Loucy (cell line): ENCODE results near the gene CLK4.

Experiments
- H2AFZ ChIP-seq: fragments of 200-600 bp; sonication (generic); 2 replicates; pipeline ENCODE4 v1.6.0; 2016; ENCODE audit warnings: antibody characterized with exemption, mild to moderate bottlenecking, low read length, moderate library complexity
- H3F3A ChIP-seq: fragments of 200-600 bp; 2 replicates; pipeline ENCODE4 v1.6.0; 2016; ENCODE audit warnings: antibody characterized with exemption, low read depth, mild to moderate bottlenecking
- H3K27me3 ChIP-seq: fragments of 200-600 bp; sonication (generic); 2 replicates; pipeline ENCODE4 v1.6.1; 2014; ENCODE audit warnings: low read length, mild to moderate bottlenecking; ENCODE audit not compliant: insufficient read depth, poor library complexity, severe bottlenecking
- H3K36me3 ChIP-seq: fragments of 200-600 bp; sonication (generic); 2 replicates; pipeline ENCODE4 v1.6.1; 2016; ENCODE audit warnings: low read length; ENCODE audit not compliant: insufficient read depth
- H3K4me1 ChIP-seq: fragments of 200-600 bp; sonication (generic); 2 replicates; pipeline ENCODE4 v1.5.1; 2014; ENCODE audit warnings: low read length, mild to moderate bottlenecking; ENCODE audit not compliant: insufficient read depth, poor library complexity, severe bottlenecking
- H3K4me2 ChIP-seq: fragments of 200-600 bp; sonication (generic); 2 replicates; pipeline ENCODE4 v1.6.0; 2014; ENCODE audit warnings: antibody characterized with exemption, low read length, low read depth, mild to moderate bottlenecking; ENCODE audit not compliant: poor library complexity, severe bottlenecking
- H3K4me3 ChIP-seq: fragments of 200-600 bp; sonication (generic); 2 replicates; pipeline ENCODE4 v1.5.1; 2014; ENCODE audit warnings: low read length, mild to moderate bottlenecking, mixed read lengths; ENCODE audit not compliant: poor library complexity, severe bottlenecking
- H3K79me2 ChIP-seq: fragments of 200-600 bp; sonication (generic); 2 replicates; pipeline ENCODE4 v1.6.1; 2014; ENCODE audit warnings: low read length; ENCODE audit not compliant: insufficient read depth
- H3K9ac ChIP-seq: fragments of 200-600 bp; sonication (generic); 2 replicates; pipeline ENCODE4 v1.6.0; 2014; ENCODE audit warnings: mild to moderate bottlenecking, low read depth, low read length, moderate library complexity; ENCODE audit not compliant: poor library complexity, severe bottlenecking
- H3K9me2 ChIP-seq: fragments of 200-600 bp; sonication (generic); replicated peaks from 2 replicates; pipeline ENCODE4 v1.6.1; 2016; ENCODE audit warnings: low read depth, low read length, mixed read lengths
- H3K9me3 ChIP-seq: fragments of 200-600 bp; sonication (generic); 2 replicates; pipeline ENCODE4 v1.6.1; 2014; ENCODE audit warnings: mild to moderate bottlenecking, antibody characterized with exemption, low read length, low read depth; ENCODE audit not compliant: insufficient read depth
- H4K20me1 ChIP-seq: fragments of 200-600 bp; sonication (generic); 2 replicates; pipeline ENCODE4 v1.6.0; 2014; ENCODE audit warnings: antibody characterized with exemption, low read length, mild to moderate bottlenecking; ENCODE audit not compliant: insufficient read depth, poor library complexity, severe bottlenecking
- CTCF ChIP-seq: fragments of 200-600 bp; sonication (generic); conservative IDR thresholded peaks from 2 replicates; pipeline ENCODE4 v1.5.1; 2014; ENCODE audit warnings: mild to moderate bottlenecking, antibody characterized with exemption, low read length
- EZH2phosphoT487 ChIP-seq: fragments of 200-600 bp; IDR thresholded peaks from 2 replicates; pipeline ENCODE4 v1.6.1; 2018; ENCODE audit warnings: antibody characterized with exemption, mild to moderate bottlenecking, moderate library complexity, borderline replicate concordance

CLK4 gene

DNA sequence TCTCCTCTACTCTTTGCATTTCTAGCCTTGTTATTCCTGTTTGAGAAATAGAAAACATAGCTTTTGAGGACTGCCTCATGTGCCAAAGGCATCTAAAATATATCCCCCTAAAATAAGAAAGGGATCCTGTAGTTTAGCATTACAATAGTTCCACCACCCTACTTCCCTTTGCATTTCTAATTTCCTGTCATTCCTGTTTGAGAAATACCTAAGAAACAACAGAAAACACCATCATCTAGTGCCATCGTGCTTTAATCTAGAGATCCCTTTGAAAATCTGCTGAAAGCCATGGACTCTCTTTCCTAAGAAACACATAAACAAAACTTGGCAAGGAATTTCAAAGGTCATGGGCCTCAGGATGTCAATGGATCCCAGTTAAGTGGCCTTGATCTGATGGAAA, 7.5 kb downstream of the CLK4 start:
- no peak overlapping the region for H2AFZ ChIP-seq
- no peak overlapping the region for H3K4me2 ChIP-seq
- H3K79me2 ChIP-seq, result peaks cover 27% of the 10 kb centered on the region
- H3F3A ChIP-seq, result no peaks in the 10 kb centered on the region
- H4K20me1 ChIP-seq, result peaks cover 9% of the 10 kb centered on the region
- no peak overlapping the region for H3K4me3 ChIP-seq
- peaks cover 27% of the 10 kb centered on the region; the same call in 1 of the 2 replicates for H3K36me3 ChIP-seq
- no peaks in the 10 kb centered on the region for H3K27me3 ChIP-seq
- peaks cover 22% of the 10 kb centered on the region for H3K4me1 ChIP-seq
- no peaks in the 10 kb centered on the region for H3K9me2 ChIP-seq
- no peak overlapping the region for H3K9ac ChIP-seq
- H3K9me3 ChIP-seq, result no peaks in the 10 kb centered on the region
- TF ChIP-seq EZH2phosphoT487, result no peak
- no peak for TF ChIP-seq CTCF

- H2AFZ ChIP-seq, result no peak overlapping the region
- no peaks in the 10 kb centered on the region for H4K20me1 ChIP-seq
- peaks cover 42% of the 10 kb centered on the region; the same call in 1 of the 2 replicates for H3K36me3 ChIP-seq
Observed at GRCh38 chr5:178612299-178612698, 14.6 kb downstream of the CLK4 start.

GRCh38 chr5:178606269-178606668, 20.6 kb downstream of the CLK4 start:
- Histone ChIP-seq H3K9me3 (no peaks in the 10 kb centered on the region), H3K4me1 (no peaks in the 10 kb centered on the region), H4K20me1 (no peaks in the 10 kb centered on the region), H3K36me3 (peaks cover 47% of the 10 kb centered on the region; the same call in 1 of the 2 replicates), H3K9me2 (no peaks in the 10 kb centered on the region), H2AFZ (no peak overlapping the region), H3K27me3 (no peaks in the 10 kb centered on the region), H3K4me3 (no peak overlapping the region), H3K4me2 (no peak overlapping the region), H3K79me2 (no peaks in the 10 kb centered on the region), H3K9ac (no peak overlapping the region), H3F3A (no peaks in the 10 kb centered on the region)
- TF ChIP-seq CTCF (no peak), EZH2phosphoT487 (no peak)

More at GRCh38 chr5:178612299-178612698, 14.6 kb downstream of the CLK4 start:
- no peaks in the 10 kb centered on the region for H3K9me3 ChIP-seq
- H3K9ac ChIP-seq, result no peak overlapping the region
- no peak overlapping the region for H3K4me2 ChIP-seq
- no peaks in the 10 kb centered on the region for H3K9me2 ChIP-seq
- no peaks in the 10 kb centered on the region for H3K4me1 ChIP-seq
- no peaks in the 10 kb centered on the region for H3F3A ChIP-seq
- no peaks in the 10 kb centered on the region for H3K79me2 ChIP-seq
- H3K27me3 ChIP-seq, result no peaks in the 10 kb centered on the region
- no peak for TF ChIP-seq EZH2phosphoT487
- TF ChIP-seq CTCF, result no peak
- no peak overlapping the region for H3K4me3 ChIP-seq
